Measurements from ENCODE around the gene FTCD. TPM values are rescaled to one million over a fixed set of nuclear protein-coding genes. Genes with fewer than 3 reads are reported as not detected.

FTCD gene
- total and polyA plus RNA-seq, 9 of the 15 experiments (the other 6 are each of a cell fraction or from before 2014, with no cell fraction given), result 0.11 to 1.6 (median 0.67) TPM; not detected in 5

DNA sequence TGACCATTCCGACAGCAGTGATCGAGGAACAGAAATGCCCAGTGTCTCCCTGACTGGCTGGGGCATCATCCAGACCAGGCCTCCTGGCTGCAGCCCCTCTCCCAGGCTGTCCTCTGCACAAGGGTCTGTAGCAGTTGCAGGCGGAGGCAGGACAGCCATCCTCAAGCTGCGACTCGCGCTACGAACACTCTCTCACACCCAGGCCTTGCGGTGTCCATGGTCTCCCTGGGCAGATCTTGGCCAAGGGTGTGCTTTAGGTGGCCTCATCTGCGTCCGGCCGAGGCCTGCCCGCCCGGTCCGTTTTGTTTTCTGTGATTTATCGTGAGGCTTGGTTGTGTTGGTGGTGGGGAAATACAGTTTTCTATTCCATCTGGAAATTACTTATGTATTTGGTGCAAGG lies 15.7 kb downstream of the FTCD start:
- peak overlapping the region in 1 of 2 experiments; percentile 19; a peak in 1 of 4 replicates for H3K9ac ChIP-seq (ENCODE audit: insufficient read depth in 1 of 2, low read depth in 2 of 2, low read length in 2 of 2)
- no peak for DNase-seq (ENCODE audit: extremely low read depth in 1 of 4, low spot score in 3 of 4)
- H3K9me3 ChIP-seq (replicated peaks; ENCODE audit: control insufficient read depth, insufficient read depth, low read depth, low read length), result peaks cover 3% of the 10 kb centered on the region; the same call in 1 of the 2 replicates
- CTCF ChIA-PET (ENCODE audit: low intra/inter-chr PET ratio), result interaction anchor here (0.7 kb wide), 1 partner anchor 72 kb away, joined by 5 read pairs; no protein-coding TSS in a partner anchor
- no peak for FAIRE-seq
- intact Hi-C loops (cut with micrococcal nuclease) (loop anchor here (5.0 to 10.0 kb wide), 3 partner anchors 145 to 325 kb away; partner anchors contain the start of genes MCM3AP and YBEY), in situ Hi-C loops (cut with MboI) (no loop called here)
- no peaks in the 10 kb centered on the region for H3K9me1 ChIP-seq (ENCODE audit: control insufficient read depth, insufficient read depth, low read length)
- H3K4me1 ChIP-seq (replicated peaks in 1 of 2; ENCODE audit: control insufficient read depth in 2 of 2, insufficient read depth in 2 of 2, low read length in 2 of 2), result peaks cover 5 to 32% of the 10 kb centered on the region in 2 experiments; a peak in 4 of 5 replicates
- no peak overlapping the region for H3K4me3 ChIP-seq
- H3K27me3 ChIP-seq (ENCODE audit: control insufficient read depth in 2 of 2, insufficient read depth in 2 of 2, low read length in 2 of 2), result peaks cover 32 to 47% of the 10 kb centered on the region in 2 experiments; a peak in 4 of 5 replicates
- no peaks in the 10 kb centered on the region for H3K36me3 ChIP-seq (ENCODE audit: control insufficient read depth, insufficient read depth, low read length)
- no peak overlapping the region for H3K27ac ChIP-seq (ENCODE audit: extremely low read depth, low read depth, low read length)
- H3K4me2 ChIP-seq (ENCODE audit: insufficient read depth, low read length), result no peak overlapping the region
- no TSS peak for BruUV-seq (replicated peaks)
- no peaks in the 10 kb centered on the region for H3K79me2 ChIP-seq (ENCODE audit: control insufficient read depth, insufficient read depth, low read length)
- H2AFZ ChIP-seq (ENCODE audit: low read depth, low read length), result no peak overlapping the region
- peaks cover 13% of the 10 kb centered on the region for H4K20me1 ChIP-seq (replicated peaks; ENCODE audit: control insufficient read depth, insufficient read depth, low read length)
- ATAC-seq, result no peak
- POLR2A ChIA-PET, result no interaction called here
- 38% methylated on average over 15 of the region's 15 CpGs for WGBS (ENCODE audit: insufficient coverage, low coverage, missing lambda C conversion rate)
- TF ChIP-seq, protein P1, sequence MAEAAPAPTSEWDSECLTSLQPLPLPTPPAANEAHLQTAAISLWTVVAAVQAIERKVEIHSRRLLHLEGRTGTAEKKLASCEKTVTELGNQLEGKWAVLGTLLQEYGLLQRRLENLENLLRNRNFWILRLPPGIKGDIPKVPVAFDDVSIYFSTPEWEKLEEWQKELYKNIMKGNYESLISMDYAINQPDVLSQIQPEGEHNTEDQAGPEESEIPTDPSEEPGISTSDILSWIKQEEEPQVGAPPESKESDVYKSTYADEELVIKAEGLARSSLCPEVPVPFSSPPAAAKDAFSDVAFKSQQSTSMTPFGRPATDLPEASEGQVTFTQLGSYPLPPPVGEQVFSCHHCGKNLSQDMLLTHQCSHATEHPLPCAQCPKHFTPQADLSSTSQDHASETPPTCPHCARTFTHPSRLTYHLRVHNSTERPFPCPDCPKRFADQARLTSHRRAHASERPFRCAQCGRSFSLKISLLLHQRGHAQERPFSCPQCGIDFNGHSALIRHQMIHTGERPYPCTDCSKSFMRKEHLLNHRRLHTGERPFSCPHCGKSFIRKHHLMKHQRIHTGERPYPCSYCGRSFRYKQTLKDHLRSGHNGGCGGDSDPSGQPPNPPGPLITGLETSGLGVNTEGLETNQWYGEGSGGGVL (CRISPR knock-in tag; IDR thresholded peaks at IDR 0.05), result no peak
- TF ChIP-seq TCF7L2 (IDR thresholded peaks at IDR 0.05; ENCODE audit: low read depth, low read length), result no peak
- TF ChIP-seq, protein P2, sequence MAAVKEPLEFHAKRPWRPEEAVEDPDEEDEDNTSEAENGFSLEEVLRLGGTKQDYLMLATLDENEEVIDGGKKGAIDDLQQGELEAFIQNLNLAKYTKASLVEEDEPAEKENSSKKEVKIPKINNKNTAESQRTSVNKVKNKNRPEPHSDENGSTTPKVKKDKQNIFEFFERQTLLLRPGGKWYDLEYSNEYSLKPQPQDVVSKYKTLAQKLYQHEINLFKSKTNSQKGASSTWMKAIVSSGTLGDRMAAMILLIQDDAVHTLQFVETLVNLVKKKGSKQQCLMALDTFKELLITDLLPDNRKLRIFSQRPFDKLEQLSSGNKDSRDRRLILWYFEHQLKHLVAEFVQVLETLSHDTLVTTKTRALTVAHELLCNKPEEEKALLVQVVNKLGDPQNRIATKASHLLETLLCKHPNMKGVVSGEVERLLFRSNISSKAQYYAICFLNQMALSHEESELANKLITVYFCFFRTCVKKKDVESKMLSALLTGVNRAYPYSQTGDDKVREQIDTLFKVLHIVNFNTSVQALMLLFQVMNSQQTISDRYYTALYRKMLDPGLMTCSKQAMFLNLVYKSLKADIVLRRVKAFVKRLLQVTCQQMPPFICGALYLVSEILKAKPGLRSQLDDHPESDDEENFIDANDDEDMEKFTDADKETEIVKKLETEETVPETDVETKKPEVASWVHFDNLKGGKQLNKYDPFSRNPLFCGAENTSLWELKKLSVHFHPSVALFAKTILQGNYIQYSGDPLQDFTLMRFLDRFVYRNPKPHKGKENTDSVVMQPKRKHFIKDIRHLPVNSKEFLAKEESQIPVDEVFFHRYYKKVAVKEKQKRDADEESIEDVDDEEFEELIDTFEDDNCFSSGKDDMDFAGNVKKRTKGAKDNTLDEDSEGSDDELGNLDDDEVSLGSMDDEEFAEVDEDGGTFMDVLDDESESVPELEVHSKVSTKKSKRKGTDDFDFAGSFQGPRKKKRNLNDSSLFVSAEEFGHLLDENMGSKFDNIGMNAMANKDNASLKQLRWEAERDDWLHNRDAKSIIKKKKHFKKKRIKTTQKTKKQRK (IDR thresholded peaks at IDR 0.05; ENCODE audit: borderline replicate concordance, low read depth, low read length), result no peak
- TF ChIP-seq ATF7 (IDR thresholded peaks at IDR 0.05), result no peak
- TF ChIP-seq, protein P3, sequence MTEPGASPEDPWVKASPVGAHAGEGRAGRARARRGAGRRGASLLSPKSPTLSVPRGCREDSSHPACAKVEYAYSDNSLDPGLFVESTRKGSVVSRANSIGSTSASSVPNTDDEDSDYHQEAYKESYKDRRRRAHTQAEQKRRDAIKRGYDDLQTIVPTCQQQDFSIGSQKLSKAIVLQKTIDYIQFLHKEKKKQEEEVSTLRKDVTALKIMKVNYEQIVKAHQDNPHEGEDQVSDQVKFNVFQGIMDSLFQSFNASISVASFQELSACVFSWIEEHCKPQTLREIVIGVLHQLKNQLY (CRISPR knock-in tag; conservative IDR thresholded peaks at IDR 0.05), result no peak
- TF ChIP-seq ZNF133 (CRISPR knock-in tag; IDR thresholded peaks at IDR 0.05), result no peak
- TF ChIP-seq BRD9 (IDR thresholded peaks at IDR 0.05; ENCODE audit: low read depth, partially characterized antibody), result no peak
- TF ChIP-seq SLC30A9 (CRISPR knock-in tag; IDR thresholded peaks at IDR 0.05), result no peak
- TF ChIP-seq DNMT1 (IDR thresholded peaks at IDR 0.05), result no peak
- TF ChIP-seq, protein P4, sequence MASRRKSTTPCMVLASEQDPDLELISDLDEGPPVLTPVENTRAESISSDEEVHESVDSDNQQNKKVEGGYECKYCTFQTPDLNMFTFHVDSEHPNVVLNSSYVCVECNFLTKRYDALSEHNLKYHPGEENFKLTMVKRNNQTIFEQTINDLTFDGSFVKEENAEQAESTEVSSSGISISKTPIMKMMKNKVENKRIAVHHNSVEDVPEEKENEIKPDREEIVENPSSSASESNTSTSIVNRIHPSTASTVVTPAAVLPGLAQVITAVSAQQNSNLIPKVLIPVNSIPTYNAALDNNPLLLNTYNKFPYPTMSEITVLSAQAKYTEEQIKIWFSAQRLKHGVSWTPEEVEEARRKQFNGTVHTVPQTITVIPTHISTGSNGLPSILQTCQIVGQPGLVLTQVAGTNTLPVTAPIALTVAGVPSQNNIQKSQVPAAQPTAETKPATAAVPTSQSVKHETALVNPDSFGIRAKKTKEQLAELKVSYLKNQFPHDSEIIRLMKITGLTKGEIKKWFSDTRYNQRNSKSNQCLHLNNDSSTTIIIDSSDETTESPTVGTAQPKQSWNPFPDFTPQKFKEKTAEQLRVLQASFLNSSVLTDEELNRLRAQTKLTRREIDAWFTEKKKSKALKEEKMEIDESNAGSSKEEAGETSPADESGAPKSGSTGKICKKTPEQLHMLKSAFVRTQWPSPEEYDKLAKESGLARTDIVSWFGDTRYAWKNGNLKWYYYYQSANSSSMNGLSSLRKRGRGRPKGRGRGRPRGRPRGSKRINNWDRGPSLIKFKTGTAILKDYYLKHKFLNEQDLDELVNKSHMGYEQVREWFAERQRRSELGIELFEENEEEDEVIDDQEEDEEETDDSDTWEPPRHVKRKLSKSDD (conservative IDR thresholded peaks at IDR 0.05; ENCODE audit: low read length), result no peak
- no peak for TF ChIP-seq RBFOX2 (IDR thresholded peaks at IDR 0.05; ENCODE audit: low read depth, low read length)
- TF ChIP-seq RBM17 (IDR thresholded peaks at IDR 0.05; ENCODE audit: borderline replicate concordance, low read depth, low read length), result no peak
- TF ChIP-seq RFX1 (IDR thresholded peaks at IDR 0.05), result no peak
